WTC11 (cell line): Measurements from ENCODE around the gene GCKR.

Experiments
- CREM ChIP-seq: sonication (generic); formaldehyde crosslinking; IDR thresholded peaks from 2 replicates; pipeline ENCODE4 v1.8.1; 2022; ENCODE audit warnings: mild to moderate bottlenecking, missing genetic modification reagents, moderate library complexity
- SP1 ChIP-seq: sonication (generic); formaldehyde crosslinking; conservative IDR thresholded peaks from 2 replicates; pipeline ENCODE4 v1.8.1; 2022; ENCODE audit warnings: missing genetic modification reagents
- TF ChIP-seq, protein P1 (sequence below): fragments of 200-600 bp; IDR thresholded peaks from 2 replicates; pipeline ENCODE4 v1.8.0; 2022; ENCODE audit warnings: antibody characterized with exemption
- TF ChIP-seq, protein P2 (sequence below): sonication (generic); formaldehyde crosslinking; IDR thresholded peaks from 2 replicates; pipeline ENCODE4 v1.8.1; 2022; ENCODE audit warnings: low read depth, missing genetic modification reagents, borderline replicate concordance
- TF ChIP-seq, protein P3 (sequence below): sonication (generic); formaldehyde crosslinking; IDR thresholded peaks from 2 replicates; pipeline ENCODE4 v1.8.0; 2023; ENCODE audit warnings: missing genetic modification reagents

DNA sequence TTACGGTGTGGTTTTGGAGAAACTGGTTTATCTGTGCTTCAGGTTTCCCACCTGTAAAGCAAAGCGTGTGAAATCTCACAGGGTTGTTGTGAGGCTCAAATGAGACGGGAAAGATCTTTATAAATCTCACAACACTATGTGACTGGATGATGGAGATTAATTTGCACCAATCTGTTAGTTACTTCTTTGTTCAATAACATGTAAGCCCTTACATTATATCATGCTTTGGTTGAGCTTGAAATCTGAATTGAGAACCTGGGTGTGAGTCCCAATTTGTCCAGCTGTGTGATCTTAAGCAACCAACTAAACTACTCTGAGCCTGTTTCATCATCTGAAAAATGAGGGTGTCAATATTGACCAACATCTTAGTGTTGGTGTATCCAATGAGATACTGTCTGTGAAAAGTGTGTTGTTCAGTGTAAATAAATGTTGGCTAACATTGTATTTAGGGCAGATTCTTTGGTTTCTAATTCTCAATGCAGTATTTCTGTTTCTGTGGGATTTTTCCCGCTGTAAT lies 741 bp upstream of the GCKR start:
- TF ChIP-seq, protein P1, sequence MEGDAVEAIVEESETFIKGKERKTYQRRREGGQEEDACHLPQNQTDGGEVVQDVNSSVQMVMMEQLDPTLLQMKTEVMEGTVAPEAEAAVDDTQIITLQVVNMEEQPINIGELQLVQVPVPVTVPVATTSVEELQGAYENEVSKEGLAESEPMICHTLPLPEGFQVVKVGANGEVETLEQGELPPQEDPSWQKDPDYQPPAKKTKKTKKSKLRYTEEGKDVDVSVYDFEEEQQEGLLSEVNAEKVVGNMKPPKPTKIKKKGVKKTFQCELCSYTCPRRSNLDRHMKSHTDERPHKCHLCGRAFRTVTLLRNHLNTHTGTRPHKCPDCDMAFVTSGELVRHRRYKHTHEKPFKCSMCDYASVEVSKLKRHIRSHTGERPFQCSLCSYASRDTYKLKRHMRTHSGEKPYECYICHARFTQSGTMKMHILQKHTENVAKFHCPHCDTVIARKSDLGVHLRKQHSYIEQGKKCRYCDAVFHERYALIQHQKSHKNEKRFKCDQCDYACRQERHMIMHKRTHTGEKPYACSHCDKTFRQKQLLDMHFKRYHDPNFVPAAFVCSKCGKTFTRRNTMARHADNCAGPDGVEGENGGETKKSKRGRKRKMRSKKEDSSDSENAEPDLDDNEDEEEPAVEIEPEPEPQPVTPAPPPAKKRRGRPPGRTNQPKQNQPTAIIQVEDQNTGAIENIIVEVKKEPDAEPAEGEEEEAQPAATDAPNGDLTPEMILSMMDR: no peak
- TF ChIP-seq, protein P2, sequence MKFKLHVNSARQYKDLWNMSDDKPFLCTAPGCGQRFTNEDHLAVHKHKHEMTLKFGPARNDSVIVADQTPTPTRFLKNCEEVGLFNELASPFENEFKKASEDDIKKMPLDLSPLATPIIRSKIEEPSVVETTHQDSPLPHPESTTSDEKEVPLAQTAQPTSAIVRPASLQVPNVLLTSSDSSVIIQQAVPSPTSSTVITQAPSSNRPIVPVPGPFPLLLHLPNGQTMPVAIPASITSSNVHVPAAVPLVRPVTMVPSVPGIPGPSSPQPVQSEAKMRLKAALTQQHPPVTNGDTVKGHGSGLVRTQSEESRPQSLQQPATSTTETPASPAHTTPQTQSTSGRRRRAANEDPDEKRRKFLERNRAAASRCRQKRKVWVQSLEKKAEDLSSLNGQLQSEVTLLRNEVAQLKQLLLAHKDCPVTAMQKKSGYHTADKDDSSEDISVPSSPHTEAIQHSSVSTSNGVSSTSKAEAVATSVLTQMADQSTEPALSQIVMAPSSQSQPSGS (CRISPR knock-in tag): no peak
- TF ChIP-seq, protein P3, sequence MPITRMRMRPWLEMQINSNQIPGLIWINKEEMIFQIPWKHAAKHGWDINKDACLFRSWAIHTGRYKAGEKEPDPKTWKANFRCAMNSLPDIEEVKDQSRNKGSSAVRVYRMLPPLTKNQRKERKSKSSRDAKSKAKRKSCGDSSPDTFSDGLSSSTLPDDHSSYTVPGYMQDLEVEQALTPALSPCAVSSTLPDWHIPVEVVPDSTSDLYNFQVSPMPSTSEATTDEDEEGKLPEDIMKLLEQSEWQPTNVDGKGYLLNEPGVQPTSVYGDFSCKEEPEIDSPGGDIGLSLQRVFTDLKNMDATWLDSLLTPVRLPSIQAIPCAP (CRISPR knock-in tag): no peak
- no peak for TF ChIP-seq CREM
- no peak for TF ChIP-seq SP1 (CRISPR knock-in tag)
